Measurements from ENCODE around the gene TNXB. TPM values are rescaled to one million over a fixed set of nuclear protein-coding genes. Genes with fewer than 3 reads are reported as not detected.

Gene TNXB
- total RNA-seq, 1 experiment from 2014 or later = 1.8 TPM

DNA sequence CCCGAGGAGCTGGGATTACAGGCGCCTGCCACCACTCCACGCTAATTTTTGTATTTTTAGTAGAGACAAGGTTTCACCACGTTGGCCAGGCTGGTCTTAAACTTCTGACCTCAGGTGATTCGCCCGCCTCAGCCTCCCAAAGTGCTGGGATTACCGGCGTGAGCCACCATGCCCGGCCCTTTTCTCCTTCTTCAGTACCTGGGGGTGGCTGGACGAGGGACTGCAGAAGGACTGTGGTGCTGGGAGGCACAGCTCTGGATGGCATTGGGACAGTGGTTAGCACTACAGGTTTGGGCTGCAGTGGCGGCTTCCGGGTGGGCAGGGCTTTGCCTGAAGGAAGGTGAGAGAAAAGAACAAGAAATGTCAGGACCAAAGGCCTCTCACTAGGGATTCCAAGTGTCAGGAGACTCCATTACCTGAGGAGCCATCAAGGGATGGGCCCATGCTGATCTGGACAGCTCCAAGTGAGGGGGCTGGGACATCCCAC is 11.5 kb upstream of the TNXB start:
- Histone ChIP-seq H3K27me3 (ENCODE audit: control insufficient read depth, insufficient read depth, low read length) (no peaks in the 10 kb centered on the region), H3K27ac (ENCODE audit: low read length) (no peak overlapping the region), H3K4me1 (ENCODE audit: control insufficient read depth, insufficient read depth, low read length) (peaks cover 3% of the 10 kb centered on the region; the same call in 1 of the 2 replicates), H3K36me3 (ENCODE audit: control insufficient read depth, insufficient read depth, low read length) (peaks cover 2% of the 10 kb centered on the region; the same call in 1 of the 2 replicates), H3K9me3 (ENCODE audit: control insufficient read depth, insufficient read depth, low read depth, low read length) (no peaks in the 10 kb centered on the region), H3K4me3 (ENCODE audit: low read depth in 2 of 2, low read length in 2 of 2) (no peak overlapping the region)
- ATAC-seq (no peak), DNase-seq (ENCODE audit: low read depth, low spot score) (no peak)
- intact Hi-C loops (cut with micrococcal nuclease; ENCODE audit: unreplicated experiment) (no loop called here), in situ Hi-C loops (cut with HindIII; ENCODE audit: low pct_unique_long_range_greater_than_20kb, low sequenced_read_pairs) (no loop called here)
- no TSS peak for BruUV-seq (replicated peaks)
- CTCF ChIA-PET = interaction anchor here (0.7 kb wide), 1 partner anchor 32 kb away, joined by 5 read pairs; no protein-coding TSS in a partner anchor
- POLR2A ChIA-PET = no interaction called here
- TF ChIP-seq SIN3A (IDR thresholded peaks at IDR 0.05; ENCODE audit: borderline replicate concordance, insufficient read depth, low read depth, low read length) = no peak
- TF ChIP-seq TCF7L2 (IDR thresholded peaks at IDR 0.05; ENCODE audit: low read depth, low read length) = no peak
- TF ChIP-seq, protein P1, sequence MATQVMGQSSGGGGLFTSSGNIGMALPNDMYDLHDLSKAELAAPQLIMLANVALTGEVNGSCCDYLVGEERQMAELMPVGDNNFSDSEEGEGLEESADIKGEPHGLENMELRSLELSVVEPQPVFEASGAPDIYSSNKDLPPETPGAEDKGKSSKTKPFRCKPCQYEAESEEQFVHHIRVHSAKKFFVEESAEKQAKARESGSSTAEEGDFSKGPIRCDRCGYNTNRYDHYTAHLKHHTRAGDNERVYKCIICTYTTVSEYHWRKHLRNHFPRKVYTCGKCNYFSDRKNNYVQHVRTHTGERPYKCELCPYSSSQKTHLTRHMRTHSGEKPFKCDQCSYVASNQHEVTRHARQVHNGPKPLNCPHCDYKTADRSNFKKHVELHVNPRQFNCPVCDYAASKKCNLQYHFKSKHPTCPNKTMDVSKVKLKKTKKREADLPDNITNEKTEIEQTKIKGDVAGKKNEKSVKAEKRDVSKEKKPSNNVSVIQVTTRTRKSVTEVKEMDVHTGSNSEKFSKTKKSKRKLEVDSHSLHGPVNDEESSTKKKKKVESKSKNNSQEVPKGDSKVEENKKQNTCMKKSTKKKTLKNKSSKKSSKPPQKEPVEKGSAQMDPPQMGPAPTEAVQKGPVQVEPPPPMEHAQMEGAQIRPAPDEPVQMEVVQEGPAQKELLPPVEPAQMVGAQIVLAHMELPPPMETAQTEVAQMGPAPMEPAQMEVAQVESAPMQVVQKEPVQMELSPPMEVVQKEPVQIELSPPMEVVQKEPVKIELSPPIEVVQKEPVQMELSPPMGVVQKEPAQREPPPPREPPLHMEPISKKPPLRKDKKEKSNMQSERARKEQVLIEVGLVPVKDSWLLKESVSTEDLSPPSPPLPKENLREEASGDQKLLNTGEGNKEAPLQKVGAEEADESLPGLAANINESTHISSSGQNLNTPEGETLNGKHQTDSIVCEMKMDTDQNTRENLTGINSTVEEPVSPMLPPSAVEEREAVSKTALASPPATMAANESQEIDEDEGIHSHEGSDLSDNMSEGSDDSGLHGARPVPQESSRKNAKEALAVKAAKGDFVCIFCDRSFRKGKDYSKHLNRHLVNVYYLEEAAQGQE (IDR thresholded peaks at IDR 0.05; ENCODE audit: insufficient read depth in 1 of 2, low read depth in 2 of 2, low read length in 1 of 2) = no peak
- no peak for TF ChIP-seq CTCF (IDR thresholded peaks at IDR 0.05)
- TF ChIP-seq POLR2AphosphoS5 (IDR thresholded peaks at IDR 0.05; ENCODE audit: low read depth, low read length) = no peak

GRCh38 chr6:32118782-32119628 is 9.9 kb upstream of the TNXB start:
- Histone ChIP-seq H3K36me3 (ENCODE audit: control insufficient read depth, insufficient read depth, low read length) (peaks cover 2% of the 10 kb centered on the region; the same call in 1 of the 2 replicates), H3K4me1 (ENCODE audit: control insufficient read depth, insufficient read depth, low read length) (peaks cover 3% of the 10 kb centered on the region; the same call in 1 of the 2 replicates), H3K9me3 (ENCODE audit: control insufficient read depth, insufficient read depth, low read depth, low read length) (no peaks in the 10 kb centered on the region), H3K27ac (ENCODE audit: low read length) (no peak overlapping the region), H3K4me3 (ENCODE audit: low read depth in 2 of 2, low read length in 2 of 2) (no peak overlapping the region), H3K27me3 (ENCODE audit: control insufficient read depth, insufficient read depth, low read length) (no peaks in the 10 kb centered on the region)
- in situ Hi-C loops (cut with HindIII; ENCODE audit: low pct_unique_long_range_greater_than_20kb, low sequenced_read_pairs) (no loop called here), intact Hi-C loops (cut with micrococcal nuclease; ENCODE audit: unreplicated experiment) (loop anchor here (2.0 to 10.0 kb wide), 2 partner anchors 34 to 76 kb away; partner anchors contain the start of genes GPSM3 and PBX2)
- ATAC-seq = peak; percentile 96
- DNase-seq (ENCODE audit: low read depth, low spot score) = peak; percentile 57
- peak; percentile 95 for TF ChIP-seq CTCF (IDR thresholded peaks at IDR 0.05)
- 0 out of 2 replicates have a peak, but pooled peaks have one; percentile 30 for TF ChIP-seq POLR2AphosphoS5 (IDR thresholded peaks at IDR 0.05; ENCODE audit: low read depth, low read length)
- TF ChIP-seq, protein P1 (IDR thresholded peaks at IDR 0.05; ENCODE audit: insufficient read depth in 1 of 2, low read depth in 2 of 2, low read length in 1 of 2) = no peak
- TF ChIP-seq TCF7L2 (IDR thresholded peaks at IDR 0.05; ENCODE audit: low read depth, low read length) = no peak
- TF ChIP-seq SIN3A (IDR thresholded peaks at IDR 0.05; ENCODE audit: borderline replicate concordance, insufficient read depth, low read depth, low read length) = no peak
- ChIA-PET CTCF (interaction anchor here (0.8 to 1.7 kb wide), 2 partner anchors 9 to 77 kb away, joined by 4 to 9 read pairs; partner anchors contain the start of gene ATF6B), POLR2A (no interaction called here)
- no TSS peak for BruUV-seq (replicated peaks)
